HL-60 (cell line): Measurements from ENCODE around the gene MYORG.

Source experiments
- CTCF ChIP-seq: IDR thresholded peaks from one replicate; pipeline ENCODE4 v1.5.1; 2011; ENCODE audit warnings: low read length, control low read depth, inconsistent platforms; ENCODE audit not compliant: insufficient read depth
- SPI1 ChIP-seq: IDR thresholded peaks from 2 replicates; pipeline ENCODE4 v1.6.1; 2012; ENCODE audit warnings: low read depth, mild to moderate bottlenecking, borderline replicate concordance

GRCh38 chr9:34346873-34347799 lies 29.6 kb downstream of the MYORG start:
- TF ChIP-seq SPI1, result no peak
- TF ChIP-seq CTCF, result no peak
